Stimulated activated CD4-positive, alpha-beta T cell treated with anti-CD3 and anti-CD28 coated beads, Interleukin-1b, Interleukin-23, amount 100 ng/mL, for 1 hour (primary cell): ENCODE results near the gene NELFA.
A peak's percentile ranks its signal among the peaks of the same experiment; 100 is the strongest.
"Not testable (repeated sequence)": the region's sequence is repeated elsewhere in the genome, so short reads cannot be mapped to it uniquely, and the experiment has no call there.

ENCODE experiments used
- DNase-seq, 2 donors: peaks; one replicate each; pipeline ENCODE4 v3.0.0-alpha.2; 2020; ENCODE audit warnings: low read depth in 2 of 2

NELFA gene

DNA sequence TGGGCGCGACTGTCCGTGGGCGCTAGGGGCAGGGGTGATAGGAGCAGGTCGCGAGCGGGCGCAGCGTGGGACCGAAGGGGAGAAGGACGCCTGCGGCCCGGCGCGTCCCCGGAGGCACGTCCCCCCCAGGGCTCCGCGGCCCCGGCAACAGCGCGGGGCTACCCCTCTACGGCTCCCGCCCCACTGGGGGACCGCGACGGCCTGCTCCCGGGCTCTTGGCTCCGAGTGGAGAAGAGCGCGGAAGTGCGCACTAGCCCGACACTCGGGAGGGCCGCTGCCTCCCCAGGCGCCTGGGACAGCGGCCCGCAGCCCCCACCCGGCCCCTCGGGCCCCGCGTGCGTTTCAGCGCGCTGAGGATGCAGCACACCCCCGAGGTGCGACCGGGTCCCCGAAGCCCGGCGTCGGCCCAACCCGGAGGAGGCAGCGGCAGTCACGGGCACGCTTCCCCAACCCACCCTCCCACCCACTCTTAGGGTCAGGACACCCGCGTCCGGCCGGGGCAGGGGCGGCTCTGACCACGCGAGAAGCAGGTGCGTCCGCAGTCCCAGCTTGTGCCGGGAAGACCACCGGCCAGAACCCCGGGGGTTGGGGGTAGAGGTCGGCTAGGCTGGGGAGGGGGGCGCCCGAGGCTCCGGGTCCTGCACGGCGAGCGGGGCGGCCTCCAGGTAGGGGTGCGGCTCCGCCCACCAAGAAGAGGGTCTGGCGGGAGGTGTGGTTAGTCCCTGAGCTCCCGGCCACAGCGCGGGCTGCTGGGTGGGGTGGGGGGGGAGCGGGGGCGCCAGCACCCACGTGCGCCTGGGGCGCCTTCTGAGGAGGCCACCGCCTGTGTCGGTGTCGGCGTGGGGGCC lies 31.8 kb upstream of the NELFA start:
- DNase-seq: no peak

GRCh38 chr4:2036866-2037265 lies 28.1 kb upstream of the NELFA start:
- no peak for DNase-seq

DNA sequence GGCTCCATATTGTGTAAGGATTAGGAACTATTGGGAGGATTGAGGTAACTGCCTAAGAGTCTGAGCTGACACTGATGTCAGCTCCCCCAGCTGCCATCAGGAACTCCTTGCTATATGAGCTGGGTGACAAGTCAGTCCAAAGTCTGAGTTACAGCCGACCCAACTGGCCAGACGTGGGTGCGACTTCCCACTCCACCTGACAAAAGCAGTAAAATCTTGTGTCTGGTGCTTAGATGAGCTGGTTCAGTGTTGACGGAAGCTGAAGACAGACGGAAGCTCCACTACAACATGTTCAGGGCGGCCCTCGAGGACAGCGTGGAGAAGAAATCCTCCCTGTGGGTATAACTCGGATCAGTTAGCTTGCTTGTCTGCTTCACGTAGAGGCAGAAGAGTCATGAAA lies 27.6 kb upstream of the NELFA start:
- DNase-seq: no peak

- not testable (repeated sequence) for DNase-seq
Measured at GRCh38 chr4:2031161-2031560, 22.4 kb upstream of the NELFA start.

DNA sequence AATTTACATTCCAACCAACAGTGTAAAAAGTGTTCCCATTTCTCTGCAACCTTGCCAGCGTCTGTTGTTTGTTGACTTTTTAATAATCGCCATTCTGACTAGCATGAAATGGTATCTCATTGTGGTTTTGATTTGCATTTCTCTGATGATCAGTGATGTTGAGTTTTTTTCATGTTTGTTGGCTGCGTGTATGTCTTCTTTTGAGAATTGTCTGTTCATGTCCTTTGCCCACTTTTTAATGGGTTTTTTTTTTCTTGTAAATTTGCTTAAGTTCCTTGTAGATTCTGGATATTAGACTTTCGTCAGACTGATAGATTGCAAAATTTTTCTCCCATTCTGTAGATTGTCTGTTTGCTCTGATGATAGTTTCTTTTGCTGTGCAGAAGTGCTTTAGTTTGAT lies 18.3 kb upstream of the NELFA start:
- not testable (repeated sequence) for DNase-seq

DNA sequence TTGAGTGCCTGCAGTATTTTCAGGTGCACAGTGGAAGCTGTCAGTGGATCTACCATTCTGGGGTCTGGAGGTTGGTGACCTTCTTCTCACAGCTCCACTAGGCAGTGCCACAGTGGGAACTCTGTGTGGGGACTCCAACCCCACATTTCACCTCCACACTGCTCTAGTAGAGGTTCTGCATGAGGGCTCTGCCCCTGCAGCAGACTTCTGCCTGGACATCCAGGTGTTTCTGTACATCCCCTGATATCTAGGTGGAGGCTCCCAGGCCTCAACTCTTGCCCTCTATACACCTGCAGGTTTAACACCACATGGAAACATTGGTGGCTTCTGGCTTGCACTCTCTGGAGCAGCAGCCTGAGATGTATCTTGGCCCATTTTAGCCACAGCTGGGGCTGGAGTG lies 17.0 kb upstream of the NELFA start:
- no peak for DNase-seq

DNA sequence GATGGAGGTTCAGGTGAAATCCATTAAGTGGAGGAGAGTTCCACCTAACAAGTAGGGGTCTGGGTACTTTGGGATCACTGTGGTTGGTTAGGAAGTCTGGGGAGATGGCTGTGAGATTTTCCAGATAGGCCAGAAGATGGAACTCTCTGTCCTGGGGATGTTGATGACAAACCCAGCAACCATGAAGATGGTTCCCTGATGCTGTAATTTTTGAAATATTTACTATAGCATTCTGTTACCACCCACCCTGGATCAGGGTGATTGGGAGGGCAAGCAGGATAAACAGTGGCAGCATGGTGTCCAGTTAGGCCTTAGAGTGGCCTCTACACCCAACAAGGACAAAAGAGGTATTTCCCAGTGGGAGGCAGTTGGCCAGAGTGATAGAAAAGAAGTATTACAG lies 15.9 kb upstream of the NELFA start:
- no peak for DNase-seq

DNA sequence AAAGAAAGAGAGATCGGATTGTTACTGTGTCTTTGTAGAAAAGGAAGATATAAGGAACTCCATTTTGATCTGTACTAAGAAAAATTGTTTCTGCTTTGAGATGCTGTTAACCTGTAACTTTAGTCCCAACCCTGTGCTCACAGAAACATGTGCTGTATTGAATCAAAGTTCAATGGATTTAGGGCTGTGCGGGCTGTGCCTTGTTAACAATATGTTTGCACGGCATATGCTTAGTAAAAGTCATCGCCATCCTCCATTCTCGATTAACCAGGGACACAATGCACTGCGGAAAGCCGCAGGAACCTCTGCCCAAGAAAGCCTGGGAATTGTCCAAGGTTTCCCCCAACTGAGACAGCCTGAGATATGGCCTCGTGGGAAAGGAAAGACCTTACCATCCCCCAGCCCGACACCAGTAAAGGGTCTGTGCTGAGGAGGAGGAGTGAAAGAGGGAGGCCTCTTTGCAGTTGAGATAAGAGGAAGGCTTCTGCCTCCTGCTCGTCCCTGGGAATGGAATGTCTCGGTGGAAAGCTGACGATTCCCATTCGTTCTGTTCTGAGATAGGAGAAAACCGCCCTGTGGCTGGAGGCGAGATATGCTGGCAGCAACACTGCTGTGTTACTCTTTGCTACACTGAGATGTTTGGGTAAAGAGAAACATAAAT lies 12.7 kb upstream of the NELFA start:
- not testable (repeated sequence) for DNase-seq

GRCh38 chr4:2015008-2015407 lies 6.2 kb upstream of the NELFA start:
- no peak for DNase-seq

DNA sequence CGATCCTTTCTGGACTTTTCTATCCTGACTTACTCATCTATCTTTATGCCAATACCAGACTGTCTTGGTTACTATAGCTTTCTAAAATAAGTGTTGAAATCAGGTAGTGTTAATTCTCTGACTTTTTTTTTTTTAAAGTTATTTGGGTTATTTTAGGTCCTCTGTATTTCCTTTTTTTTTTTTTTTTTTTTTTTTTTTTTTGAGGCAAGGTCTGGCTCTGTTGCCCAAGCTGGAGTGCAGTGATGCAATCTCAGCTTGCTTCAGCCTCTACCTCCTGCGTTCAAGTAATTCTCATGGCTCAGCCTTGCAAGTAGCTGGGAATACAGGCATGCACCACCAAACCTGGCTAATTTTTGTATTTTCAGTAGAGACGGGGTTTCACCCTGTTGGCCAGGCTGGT lies 2.8 kb upstream of the NELFA start:
- no peak for DNase-seq

DNA sequence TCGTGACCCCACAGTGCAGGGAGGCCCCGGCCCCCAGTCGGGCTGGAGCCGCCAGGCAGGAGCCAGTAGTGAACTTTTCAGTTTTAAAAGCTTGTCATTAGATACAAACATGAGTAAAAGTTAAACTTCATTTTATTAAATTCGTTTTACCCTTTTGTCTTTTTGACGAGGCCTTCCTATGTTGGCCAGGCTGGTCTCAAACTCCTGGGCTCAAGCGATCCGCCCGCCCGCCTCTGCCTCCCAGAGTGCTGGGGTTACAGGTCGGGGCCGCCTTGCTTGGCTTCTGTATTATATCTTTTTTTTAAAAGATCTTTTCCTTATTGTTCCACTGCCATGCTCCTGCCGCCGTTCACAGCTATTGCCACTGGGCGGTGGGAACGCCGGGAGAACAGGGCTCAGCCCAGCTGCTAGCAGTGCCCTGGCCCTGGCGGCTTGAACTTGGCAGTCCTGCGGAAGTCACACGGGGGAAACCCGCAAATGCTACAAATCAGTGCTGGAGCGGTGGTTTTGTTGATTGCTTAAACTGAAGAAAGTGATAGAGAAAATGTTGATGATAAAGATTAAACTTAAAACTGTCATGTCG lies 968 bp upstream of the NELFA start:
- peak in 1 of 2 donors; percentile 17 for DNase-seq

- DNase-seq: no peak
Measured at GRCh38 chr4:2008671-2008920, 178 bp downstream of the NELFA start.

- DNase-seq: no peak
Measured at GRCh38 chr4:2007804-2008670, 737 bp downstream of the NELFA start.

GRCh38 chr4:2006956-2007653 lies 1.7 kb downstream of the NELFA start:
- no peak for DNase-seq

- no peak for DNase-seq
Measured at GRCh38 chr4:2006367-2006766, 2.4 kb downstream of the NELFA start.

DNA sequence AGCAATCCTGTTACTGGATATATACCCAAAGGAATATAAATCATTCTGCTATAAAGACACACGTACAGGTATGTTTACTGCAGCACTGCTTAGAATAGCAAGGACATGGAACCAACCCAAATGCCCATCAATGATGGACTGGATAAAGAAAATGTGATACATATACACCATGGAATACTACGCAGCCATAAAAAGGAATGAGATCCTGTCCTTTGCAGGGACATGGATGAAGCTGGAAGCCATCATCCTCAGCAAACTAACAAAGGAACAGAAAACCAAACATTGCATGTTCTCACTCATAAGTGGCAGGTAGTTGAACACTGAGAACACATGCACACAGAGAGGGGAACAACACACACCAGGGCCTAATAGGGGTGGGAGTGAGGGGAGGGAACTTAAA lies 5.4 kb downstream of the NELFA start:
- not testable (repeated sequence) for DNase-seq

- DNase-seq: not testable (repeated sequence)
Measured at GRCh38 chr4:1999308-1999707, 9.5 kb downstream of the NELFA start.

GRCh38 chr4:1998296-1998695 lies 10.5 kb downstream of the NELFA start:
- no peak for DNase-seq

DNA sequence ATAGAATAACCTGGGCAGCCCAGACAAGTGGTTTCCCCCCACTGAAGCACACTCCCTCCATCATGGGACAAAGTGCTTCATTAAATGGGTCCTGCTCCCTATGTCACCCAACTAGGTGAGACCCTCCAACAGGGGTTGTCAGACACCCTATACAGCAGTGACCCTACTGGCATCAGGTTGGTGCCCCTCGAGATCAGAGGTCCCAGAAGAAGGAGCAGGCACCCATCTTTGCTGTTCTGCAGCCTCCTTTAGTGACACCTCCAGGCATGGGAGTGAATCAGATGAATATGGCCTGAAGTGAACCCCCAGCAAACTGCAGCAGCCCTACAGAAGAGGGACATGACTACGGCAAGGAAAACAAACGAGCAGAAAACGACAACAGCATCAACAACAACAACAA lies 11.1 kb downstream of the NELFA start:
- DNase-seq: no peak

GRCh38 chr4:1996866-1997611 lies 11.7 kb downstream of the NELFA start:
- no peak for DNase-seq

- no peak for DNase-seq
Measured at GRCh38 chr4:1994938-1995337, 13.8 kb downstream of the NELFA start.
